ENCODE data around the gene MEI1.

DNA sequence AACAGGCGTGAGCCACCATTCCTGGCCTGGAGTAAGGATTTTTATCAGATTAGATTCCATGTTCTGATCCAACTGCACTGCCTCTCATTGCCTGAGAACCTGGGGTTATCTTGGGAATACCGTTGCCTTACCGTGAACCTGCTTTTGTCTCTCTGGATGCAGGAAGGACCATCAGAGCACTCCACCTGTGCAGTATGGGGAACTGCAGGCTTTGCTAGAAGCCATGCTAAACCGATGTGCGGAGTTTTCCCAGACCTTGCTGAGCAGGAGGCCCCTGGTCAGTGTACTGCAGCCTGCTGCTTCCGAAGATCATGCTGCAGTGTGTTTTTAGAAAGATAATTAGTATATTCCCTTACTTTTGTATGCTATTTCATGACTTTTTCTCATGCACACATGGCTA lies 43.6 kb downstream of the MEI1 start:
- TF ChIP-seq EP300 (IDR thresholded peaks at IDR 0.05) (no peak), POLR2A (IDR thresholded peaks at IDR 0.05) (no peak), POLR2AphosphoS5 (IDR thresholded peaks at IDR 0.05) (no peak)
- TF ChIP-seq, protein P1, sequence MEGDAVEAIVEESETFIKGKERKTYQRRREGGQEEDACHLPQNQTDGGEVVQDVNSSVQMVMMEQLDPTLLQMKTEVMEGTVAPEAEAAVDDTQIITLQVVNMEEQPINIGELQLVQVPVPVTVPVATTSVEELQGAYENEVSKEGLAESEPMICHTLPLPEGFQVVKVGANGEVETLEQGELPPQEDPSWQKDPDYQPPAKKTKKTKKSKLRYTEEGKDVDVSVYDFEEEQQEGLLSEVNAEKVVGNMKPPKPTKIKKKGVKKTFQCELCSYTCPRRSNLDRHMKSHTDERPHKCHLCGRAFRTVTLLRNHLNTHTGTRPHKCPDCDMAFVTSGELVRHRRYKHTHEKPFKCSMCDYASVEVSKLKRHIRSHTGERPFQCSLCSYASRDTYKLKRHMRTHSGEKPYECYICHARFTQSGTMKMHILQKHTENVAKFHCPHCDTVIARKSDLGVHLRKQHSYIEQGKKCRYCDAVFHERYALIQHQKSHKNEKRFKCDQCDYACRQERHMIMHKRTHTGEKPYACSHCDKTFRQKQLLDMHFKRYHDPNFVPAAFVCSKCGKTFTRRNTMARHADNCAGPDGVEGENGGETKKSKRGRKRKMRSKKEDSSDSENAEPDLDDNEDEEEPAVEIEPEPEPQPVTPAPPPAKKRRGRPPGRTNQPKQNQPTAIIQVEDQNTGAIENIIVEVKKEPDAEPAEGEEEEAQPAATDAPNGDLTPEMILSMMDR (IDR thresholded peaks at IDR 0.05): no peak

Measured in stomach (tissue), 4 donors.